NCI-H524 (cell line): ENCODE data around the gene DNAL4.

Experiments
- DNase-seq, 2 experiments: peaks; one replicate each; lab custom pipeline; 2025; lab: John Stamatoyannopoulos, UW

DNAL4 gene

GRCh38 chr22:38758276-38758945 is 35.5 kb downstream of the DNAL4 start:
- peak in 1 of 2 experiments; percentile 37 for DNase-seq

GRCh38 chr22:38757464-38757757 is 36.5 kb downstream of the DNAL4 start:
- DNase-seq: no peak

- no peak for DNase-seq
These were observed 37.1 kb downstream of the DNAL4 start for GRCh38 chr22:38756711-38757463.

- DNase-seq: peak; percentile 68 to 80
These were observed 37.9 kb downstream of the DNAL4 start, which contains the start of gene SUN2 for GRCh38 chr22:38755911-38756532. SUN2 (minus strand) TSS chr22:38755998; CDS start chr22:38752628, 3,370 bp downstream.

GRCh38 chr22:38755155-38755910 is 38.6 kb downstream of the DNAL4 start:
- DNase-seq: no peak

GRCh38 chr22:38754751-38755154 is 39.2 kb downstream of the DNAL4 start:
- no peak for DNase-seq

- peak; percentile 29 to 64 for DNase-seq
These were observed 39.8 kb downstream of the DNAL4 start for GRCh38 chr22:38753948-38754750.

- no peak for DNase-seq
These were observed 42.3 kb downstream of the DNAL4 start for GRCh38 chr22:38751422-38752346.

- DNase-seq: no peak
These were observed 42.9 kb downstream of the DNAL4 start for GRCh38 chr22:38751066-38751421.

GRCh38 chr22:38750638-38751037 is 43.3 kb downstream of the DNAL4 start:
- no peak for DNase-seq

GRCh38 chr22:38750104-38750503 is 43.8 kb downstream of the DNAL4 start:
- no peak for DNase-seq

GRCh38 chr22:38748487-38749136 is 45.3 kb downstream of the DNAL4 start:
- DNase-seq: no peak

GRCh38 chr22:38745676-38746460 is 48.1 kb downstream of the DNAL4 start:
- no peak for DNase-seq

GRCh38 chr22:38744981-38745380 is 49.0 kb downstream of the DNAL4 start:
- no peak for DNase-seq

GRCh38 chr22:38742176-38742942 is 51.6 kb downstream of the DNAL4 start:
- DNase-seq: no peak

GRCh38 chr22:38741576-38741975 is 52.4 kb downstream of the DNAL4 start:
- no peak for DNase-seq

- DNase-seq: no peak
These were observed 52.8 kb downstream of the DNAL4 start for GRCh38 chr22:38741166-38741565.

GRCh38 chr22:38740754-38741153 is 53.2 kb downstream of the DNAL4 start:
- peak in 1 of 2 experiments; percentile 27 for DNase-seq
